ENCODE results near the gene FOXD2.
A peak's percentile ranks its signal among the peaks of the same experiment; 100 is the strongest.

The FOXD2 gene

GRCh38 chr1:47471163-47471562 lies 33.3 kb downstream of the FOXD2 start:
- Histone ChIP-seq H2AK5ac (ENCODE audit: low read length) (no peak overlapping the region), H2BK5ac (ENCODE audit: low read depth, low read length, poor library complexity) (no peak overlapping the region), H3K27me3 (ENCODE audit: insufficient read depth, low read length) (no peaks in the 10 kb centered on the region)

GRCh38 chr1:47474278-47475193 lies 36.7 kb downstream of the FOXD2 start:
- Histone ChIP-seq H4K8ac (ENCODE audit: low read depth, low read length) (no peak overlapping the region), H3K4me3 (ENCODE audit: low read depth, low read length) (no peak overlapping the region)
- no CpG with 5 or more reads among the region's 9 CpGs for WGBS (ENCODE audit: extremely low coverage, insufficient coverage, insufficient read length)

More at GRCh38 chr1:47471163-47471562, 33.3 kb downstream of the FOXD2 start:
- H3K4me1 ChIP-seq (ENCODE audit: control insufficient read depth in 1 of 2, insufficient read depth in 2 of 2, low read length in 2 of 2), result no peaks in the 10 kb centered on the region
- no peaks in the 10 kb centered on the region for H3K36me3 ChIP-seq (ENCODE audit: control insufficient read depth in 1 of 2, insufficient read depth in 2 of 2, low read length in 2 of 2)
- no CpG with 5 or more reads among the region's 5 CpGs for WGBS (ENCODE audit: extremely low coverage, insufficient coverage, insufficient read length)
- H3K79me1 ChIP-seq (ENCODE audit: low read length), result no peaks in the 10 kb centered on the region
- H4K12ac ChIP-seq (ENCODE audit: low read depth, low read length), result no peak overlapping the region
- H4K91ac ChIP-seq (ENCODE audit: low read depth, low read length), result no peak overlapping the region
- H3K14ac ChIP-seq (ENCODE audit: low read length), result no peak overlapping the region
- no peak overlapping the region for H2AFZ ChIP-seq (ENCODE audit: insufficient read depth, low read length, poor library complexity)
- no peak overlapping the region for H3K18ac ChIP-seq (ENCODE audit: low read length)
- H2BK120ac ChIP-seq (ENCODE audit: insufficient read depth, low read length, poor library complexity), result no peak overlapping the region
- H3K4ac ChIP-seq (ENCODE audit: low read depth, low read length), result no peak overlapping the region
- H3K23ac ChIP-seq (ENCODE audit: low read length), result no peak overlapping the region
- H2BK12ac ChIP-seq (ENCODE audit: low read length), result no peak overlapping the region
- no peak overlapping the region for H3K9ac ChIP-seq (ENCODE audit: low read length)
- DNase-seq, result no peak
- no peak overlapping the region for H3K27ac ChIP-seq (ENCODE audit: low read depth, low read length)
- H3K9me3 ChIP-seq (ENCODE audit: insufficient read depth, low read depth, low read length), result peaks cover 1% of the 10 kb centered on the region
- no peak overlapping the region for H4K8ac ChIP-seq (ENCODE audit: low read depth, low read length)
- H3K4me3 ChIP-seq (ENCODE audit: low read depth, low read length), result no peak overlapping the region
- H3K79me2 ChIP-seq (ENCODE audit: control insufficient read depth, insufficient read depth, low read length, poor library complexity), result no peaks in the 10 kb centered on the region
- H3K4me2 ChIP-seq (ENCODE audit: low read length), result no peak overlapping the region

GRCh38 chr1:47477595-47478080 lies 39.8 kb downstream of the FOXD2 start:
- H3K4me1 ChIP-seq (ENCODE audit: control insufficient read depth in 1 of 2, insufficient read depth in 2 of 2, low read length in 2 of 2), result no peaks in the 10 kb centered on the region
- no peak overlapping the region for H2BK5ac ChIP-seq (ENCODE audit: low read depth, low read length, poor library complexity)
- H3K23ac ChIP-seq (ENCODE audit: low read length), result no peak overlapping the region
- no peak overlapping the region for H3K27ac ChIP-seq (ENCODE audit: low read depth, low read length)
- no peak overlapping the region for H2AFZ ChIP-seq (ENCODE audit: insufficient read depth, low read length, poor library complexity)
- H3K14ac ChIP-seq (ENCODE audit: low read length), result no peak overlapping the region
- no peak overlapping the region for H3K4me3 ChIP-seq (ENCODE audit: low read depth, low read length)
- H3K36me3 ChIP-seq (ENCODE audit: control insufficient read depth in 1 of 2, insufficient read depth in 2 of 2, low read length in 2 of 2), result no peaks in the 10 kb centered on the region
- DNase-seq, result peak in 1 of 2 donors; percentile 2
- WGBS (ENCODE audit: extremely low coverage, insufficient coverage, insufficient read length), result no CpG with 5 or more reads among the region's 3 CpGs
- no peaks in the 10 kb centered on the region for H3K27me3 ChIP-seq (ENCODE audit: insufficient read depth, low read length)
- no peak overlapping the region for H3K4ac ChIP-seq (ENCODE audit: low read depth, low read length)
- H3K18ac ChIP-seq (ENCODE audit: low read length), result no peak overlapping the region
- H2AK5ac ChIP-seq (ENCODE audit: low read length), result no peak overlapping the region
- H3K79me2 ChIP-seq (ENCODE audit: control insufficient read depth, insufficient read depth, low read length, poor library complexity), result no peaks in the 10 kb centered on the region
- no peak overlapping the region for H2BK12ac ChIP-seq (ENCODE audit: low read length)
- no peak overlapping the region for H3K9ac ChIP-seq (ENCODE audit: low read length)
- H3K79me1 ChIP-seq (ENCODE audit: low read length), result no peaks in the 10 kb centered on the region
- no peak overlapping the region for H4K91ac ChIP-seq (ENCODE audit: low read depth, low read length)
- no peaks in the 10 kb centered on the region for H3K9me3 ChIP-seq (ENCODE audit: insufficient read depth, low read depth, low read length)
- no peak overlapping the region for H3K4me2 ChIP-seq (ENCODE audit: low read length)
- H4K8ac ChIP-seq (ENCODE audit: low read depth, low read length), result no peak overlapping the region
- H4K12ac ChIP-seq (ENCODE audit: low read depth, low read length), result no peak overlapping the region
- no peak overlapping the region for H2BK120ac ChIP-seq (ENCODE audit: insufficient read depth, low read length, poor library complexity)

More at GRCh38 chr1:47474278-47475193, 36.7 kb downstream of the FOXD2 start:
- Histone ChIP-seq H3K79me1 (ENCODE audit: low read length) (no peaks in the 10 kb centered on the region), H3K4me1 (ENCODE audit: control insufficient read depth in 1 of 2, insufficient read depth in 2 of 2, low read length in 2 of 2) (no peaks in the 10 kb centered on the region), H4K12ac (ENCODE audit: low read depth, low read length) (no peak overlapping the region), H4K91ac (ENCODE audit: low read depth, low read length) (no peak overlapping the region), H3K27me3 (ENCODE audit: insufficient read depth, low read length) (no peaks in the 10 kb centered on the region), H3K18ac (ENCODE audit: low read length) (no peak overlapping the region), H3K36me3 (ENCODE audit: control insufficient read depth in 1 of 2, insufficient read depth in 2 of 2, low read length in 2 of 2) (no peaks in the 10 kb centered on the region), H3K23ac (ENCODE audit: low read length) (no peak overlapping the region), H3K14ac (ENCODE audit: low read length) (no peak overlapping the region), H3K4ac (ENCODE audit: low read depth, low read length) (no peak overlapping the region), H2BK5ac (ENCODE audit: low read depth, low read length, poor library complexity) (no peak overlapping the region), H2AFZ (ENCODE audit: insufficient read depth, low read length, poor library complexity) (no peak overlapping the region), H3K9me3 (ENCODE audit: insufficient read depth, low read depth, low read length) (peaks cover 1% of the 10 kb centered on the region), H3K79me2 (ENCODE audit: control insufficient read depth, insufficient read depth, low read length, poor library complexity) (no peaks in the 10 kb centered on the region), H2BK12ac (ENCODE audit: low read length) (no peak overlapping the region), H2BK120ac (ENCODE audit: insufficient read depth, low read length, poor library complexity) (no peak overlapping the region), H3K27ac (ENCODE audit: low read depth, low read length) (no peak overlapping the region), H3K4me2 (ENCODE audit: low read length) (no peak overlapping the region), H2AK5ac (ENCODE audit: low read length) (no peak overlapping the region), H3K9ac (ENCODE audit: low read length) (no peak overlapping the region)
- peak; percentile 23 to 65 for DNase-seq

- Histone ChIP-seq H3K9me3 (ENCODE audit: insufficient read depth, low read depth, low read length) (no peaks in the 10 kb centered on the region), H3K23ac (ENCODE audit: low read length) (no peak overlapping the region), H2BK5ac (ENCODE audit: low read depth, low read length, poor library complexity) (no peak overlapping the region), H3K14ac (ENCODE audit: low read length) (no peak overlapping the region), H4K91ac (ENCODE audit: low read depth, low read length) (no peak overlapping the region), H3K4ac (ENCODE audit: low read depth, low read length) (no peak overlapping the region), H2AFZ (ENCODE audit: insufficient read depth, low read length, poor library complexity) (no peak overlapping the region), H2BK120ac (ENCODE audit: insufficient read depth, low read length, poor library complexity) (no peak overlapping the region), H4K12ac (ENCODE audit: low read depth, low read length) (no peak overlapping the region), H3K18ac (ENCODE audit: low read length) (no peak overlapping the region), H3K27me3 (ENCODE audit: insufficient read depth, low read length) (no peaks in the 10 kb centered on the region), H3K27ac (ENCODE audit: low read depth, low read length) (no peak overlapping the region), H3K4me1 (ENCODE audit: control insufficient read depth in 1 of 2, insufficient read depth in 2 of 2, low read length in 2 of 2) (no peaks in the 10 kb centered on the region), H3K79me1 (ENCODE audit: low read length) (no peaks in the 10 kb centered on the region), H3K4me3 (ENCODE audit: low read depth, low read length) (no peak overlapping the region), H4K8ac (ENCODE audit: low read depth, low read length) (no peak overlapping the region), H3K79me2 (ENCODE audit: control insufficient read depth, insufficient read depth, low read length, poor library complexity) (no peaks in the 10 kb centered on the region), H3K4me2 (ENCODE audit: low read length) (no peak overlapping the region), H3K9ac (ENCODE audit: low read length) (no peak overlapping the region), H3K36me3 (ENCODE audit: control insufficient read depth in 1 of 2, insufficient read depth in 2 of 2, low read length in 2 of 2) (no peaks in the 10 kb centered on the region), H2AK5ac (ENCODE audit: low read length) (no peak overlapping the region), H2BK12ac (ENCODE audit: low read length) (no peak overlapping the region)
- DNase-seq, result peak in 1 of 2 donors; percentile 7
- no CpG with 5 or more reads among the region's 9 CpGs for WGBS (ENCODE audit: extremely low coverage, insufficient coverage, insufficient read length)
Measured at GRCh38 chr1:47478090-47478489, 40.2 kb downstream of the FOXD2 start.

All from trophoblast cell (in vitro differentiated cells and primary cell).